ENCODE results near the gene CFAP20DC.
"Not testable (repeated sequence)": the region's sequence is repeated elsewhere in the genome, so short reads cannot be mapped to it uniquely, and the experiment has no call there.

Gene CFAP20DC

GRCh38 chr3:58962040-58962651 lies 87.7 kb downstream of the CFAP20DC start:
- DNase-seq: no peak

GRCh38 chr3:58955308-58955707 lies 94.5 kb downstream of the CFAP20DC start:
- DNase-seq: no peak

GRCh38 chr3:58953288-58953687 lies 96.5 kb downstream of the CFAP20DC start:
- DNase-seq: no peak

- no peak for DNase-seq
These were observed 97.5 kb downstream of the CFAP20DC start for GRCh38 chr3:58952128-58952917.

GRCh38 chr3:58948018-58948417 lies 101.8 kb downstream of the CFAP20DC start:
- no peak for DNase-seq

- no peak for DNase-seq
These were observed 103.0 kb downstream of the CFAP20DC start for GRCh38 chr3:58946875-58947274.

GRCh38 chr3:58938057-58938456 lies 111.8 kb downstream of the CFAP20DC start:
- no peak for DNase-seq

- DNase-seq: no peak
These were observed 125.2 kb downstream of the CFAP20DC start for GRCh38 chr3:58924578-58924977.

GRCh38 chr3:58900386-58900785 lies 149.4 kb downstream of the CFAP20DC start:
- no peak for DNase-seq

GRCh38 chr3:58899953-58900298 lies 149.9 kb downstream of the CFAP20DC start:
- DNase-seq: no peak

GRCh38 chr3:58899159-58899952 lies 150.5 kb downstream of the CFAP20DC start:
- peak; percentile 55 for DNase-seq

- peak; percentile 27 for DNase-seq
These were observed 151.3 kb downstream of the CFAP20DC start for GRCh38 chr3:58898513-58898912.

GRCh38 chr3:58897646-58898045 lies 152.2 kb downstream of the CFAP20DC start:
- no peak for DNase-seq

- not testable (repeated sequence) for DNase-seq
These were observed 154.1 kb downstream of the CFAP20DC start for GRCh38 chr3:58895678-58896077.

- not testable (repeated sequence) for DNase-seq
These were observed 157.3 kb downstream of the CFAP20DC start for GRCh38 chr3:58892526-58892925.

- no peak for DNase-seq
These were observed 161.7 kb downstream of the CFAP20DC start for GRCh38 chr3:58888087-58888486.

- DNase-seq: no peak
These were observed 165.4 kb downstream of the CFAP20DC start for GRCh38 chr3:58884453-58884852.

- DNase-seq: no peak
These were observed 169.6 kb downstream of the CFAP20DC start for GRCh38 chr3:58880182-58880581.

GRCh38 chr3:58874795-58875194 lies 175.0 kb downstream of the CFAP20DC start:
- DNase-seq: peak; percentile 73

GRCh38 chr3:58874248-58874741 lies 175.5 kb downstream of the CFAP20DC start:
- peak; percentile 47 for DNase-seq

GRCh38 chr3:58868097-58868779 lies 181.6 kb downstream of the CFAP20DC start:
- no peak for DNase-seq

GRCh38 chr3:58867621-58868020 lies 182.2 kb downstream of the CFAP20DC start:
- DNase-seq: no peak

GRCh38 chr3:58866079-58866478 lies 183.7 kb downstream of the CFAP20DC start:
- DNase-seq: no peak

Measured in activated CD4-positive, alpha-beta T cell treated with anti-CD3 and anti-CD28 coated beads, Interleukin-2, Interleukin-6, amounts not matched to agents 100 ng/mL and 50 ng/mL, durations not matched to agents 16 hours and 8 hours (primary cell).